GM12878 (cell line): ENCODE results near the gene ARHGAP45. TPM values are rescaled to one million over a fixed set of nuclear protein-coding genes. Genes with fewer than 3 reads are reported as not detected.

Source experiments
- ATAC-seq: fragments of 200-7000 bp; cut with Tn5 transposase; 3 replicates; pipeline ENCODE4 v1.9.1; 2020; ENCODE audit warnings: mild to moderate bottlenecking, moderate library complexity
- BruUV-seq: library from RNA; stranded (reverse); fragments of 400-500 nt; replicated peaks from 2 replicates; lab custom pipeline; 2021; lab: Mats Ljungman, UMichigan
- CTCF ChIA-PET: fragments of 300-600 bp; sonication (Branson Sonifier 250); formaldehyde crosslinking; extraction: SDS; loops from one replicate; lab custom pipeline; 2021; ENCODE audit warnings: inconsistent platforms; lab: Yijun Ruan, JAX
- POLR2A ChIA-PET: fragments of 350-600 bp; formaldehyde crosslinking; extraction: SDS; loops from one replicate; lab custom pipeline; 2021; ENCODE audit warnings: inconsistent platforms; lab: Charles Lee
- RAD21 ChIA-PET: fragments of 300-600 bp; sonication (Branson Sonifier 250); formaldehyde crosslinking; loops from one replicate; lab custom pipeline; 2023; ENCODE audit warnings: antibody characterized with exemption; ENCODE audit not compliant: unreplicated experiment; lab: Charles Lee
- SMC1A ChIA-PET: fragments of 300-600 bp; sonication (Branson Sonifier 250); formaldehyde crosslinking; loops from one replicate; lab custom pipeline; 2023; ENCODE audit not compliant: unreplicated experiment, uncharacterized antibody; lab: Charles Lee
- DNase-seq: peaks from one replicate; pipeline ENCODE4 v3.0.0-alpha.2; 2011; ENCODE audit warnings: low read depth, low spot score
- FAIRE-seq: peaks from 3 replicates; lab custom pipeline; 2011; peaks lifted over from hg19 to GRCh38; lab: Jason Lieb, UNC
- H2AFZ ChIP-seq: 2 replicates; pipeline ENCODE4 v1.6.0; 2011; ENCODE audit warnings: low read depth, low read length, control low read depth; ENCODE audit not compliant: control insufficient read depth
- H3K27ac ChIP-seq: 2 replicates; pipeline ENCODE4 v1.5.1; 2011; ENCODE audit warnings: control low read depth; ENCODE audit not compliant: control insufficient read depth, insufficient read depth
- H3K27me3 ChIP-seq, 2 experiments: replicated peaks in 1 of 2; 2 replicates each; pipeline versions ENCODE4 v1.6.0 to v1.6.1; 2011; ENCODE audit warnings: low read length in 1 of 2; ENCODE audit not compliant: control insufficient read depth in 2 of 2, insufficient read depth in 2 of 2
- H3K36me3 ChIP-seq, 2 experiments: 2 replicates each; pipeline ENCODE4 v1.5.1; 2011; ENCODE audit warnings: low read length in 1 of 2; ENCODE audit not compliant: control insufficient read depth in 2 of 2, insufficient read depth in 2 of 2
- H3K4me1 ChIP-seq: 2 replicates; pipeline ENCODE4 v1.6.1; 2011; ENCODE audit warnings: mild to moderate bottlenecking, low read length, moderate library complexity, mixed read lengths; ENCODE audit not compliant: control insufficient read depth, insufficient read depth
- H3K4me2 ChIP-seq: 2 replicates; pipeline ENCODE4 v1.6.0; 2011; ENCODE audit warnings: control low read depth; ENCODE audit not compliant: control insufficient read depth, insufficient read depth
- H3K4me3 ChIP-seq: fragments of 200-600 bp; sonication (generic); 2 replicates; pipeline ENCODE4 v1.5.1; 2016
- H3K79me2 ChIP-seq: 2 replicates; pipeline ENCODE4 v1.6.0; 2011; ENCODE audit warnings: low read length; ENCODE audit not compliant: control insufficient read depth, insufficient read depth
- H3K9ac ChIP-seq: 2 replicates; pipeline ENCODE4 v1.8.0; 2011; ENCODE audit warnings: low read length, control low read depth, mixed read lengths; ENCODE audit not compliant: control insufficient read depth, insufficient read depth
- H3K9me3 ChIP-seq: replicated peaks from 3 replicates; pipeline ENCODE4 v1.5.1; 2011; ENCODE audit warnings: mild to moderate bottlenecking, low read length; ENCODE audit not compliant: control insufficient read depth, insufficient read depth
- H4K20me1 ChIP-seq: 2 replicates; pipeline ENCODE4 v1.6.0; 2011; ENCODE audit not compliant: control insufficient read depth, insufficient read depth
- ASH2L ChIP-seq: fragments of 300-600, 200-600 bp; sonication (generic); IDR thresholded peaks from 2 replicates; pipeline ENCODE4 v1.6.1; 2017; ENCODE audit warnings: low read depth, mild to moderate bottlenecking, borderline replicate concordance
- BRCA1 ChIP-seq: IDR thresholded peaks from 2 replicates; pipeline ENCODE4 v1.6.1; 2011; ENCODE audit warnings: low read depth, low read length, improper control_type of control experiment
- KAT2A ChIP-seq: conservative IDR thresholded peaks from 2 replicates; pipeline ENCODE4 v1.6.1; 2011; ENCODE audit warnings: low read depth, low read length; ENCODE audit not compliant: control insufficient read depth
- MEF2B ChIP-seq: fragments of 450-650 bp; IDR thresholded peaks from 2 replicates; pipeline ENCODE4 v1.6.1; 2018; ENCODE audit warnings: mild to moderate bottlenecking, moderate library complexity; ENCODE audit not compliant: partially characterized antibody, poor library complexity, severe bottlenecking
- MXI1 ChIP-seq: fragments of 150-350 bp; IDR thresholded peaks from 2 replicates; pipeline ENCODE4 v1.6.1; 2011; ENCODE audit warnings: low read depth, mild to moderate bottlenecking, inconsistent platforms, low read length, improper control_type of control experiment
- PML ChIP-seq: IDR thresholded peaks from 2 replicates; pipeline ENCODE4 v1.6.1; 2012; ENCODE audit warnings: low read length, inconsistent platforms
- POLR2AphosphoS2 ChIP-seq: IDR thresholded peaks from 2 replicates; pipeline ENCODE4 v1.6.1; 2011; ENCODE audit warnings: low read depth, mild to moderate bottlenecking, low read length, improper control_type of control experiment, moderate library complexity
- RAD21 ChIP-seq: IDR thresholded peaks from 2 replicates; pipeline ENCODE4 v1.6.1; 2011; ENCODE audit warnings: mild to moderate bottlenecking, low read depth, low read length, moderate library complexity; ENCODE audit not compliant: insufficient read depth
- SMC3 ChIP-seq: IDR thresholded peaks from 2 replicates; pipeline ENCODE4 v1.6.1; 2011; ENCODE audit warnings: low read length, improper control_type of control experiment, borderline replicate concordance
- STAT3 ChIP-seq: IDR thresholded peaks from 2 replicates; pipeline ENCODE4 v1.6.1; 2011; ENCODE audit warnings: low read depth, low read length, improper control_type of control experiment
- SUZ12 ChIP-seq: fragments of 200-600 bp; sonication (generic); IDR thresholded peaks from one replicate; pipeline ENCODE4 v1.6.1; 2018; ENCODE audit warnings: antibody characterized with exemption, mild to moderate bottlenecking; ENCODE audit not compliant: unreplicated experiment
- TAF1 ChIP-seq: IDR thresholded peaks from 2 replicates; pipeline ENCODE4 v1.6.1; 2011; ENCODE audit warnings: mild to moderate bottlenecking, low read depth, low read length, borderline replicate concordance
- ZNF217 ChIP-seq: fragments of 450-650 bp; IDR thresholded peaks from 2 replicates; pipeline ENCODE4 v1.6.1; 2017; ENCODE audit warnings: antibody characterized with exemption, mild to moderate bottlenecking
- WGBS: methylation state at CpG from one replicate; pipeline ENCODE4 v1.1.6; 2016; ENCODE audit warnings: low lambda C conversion rate; ENCODE audit not compliant: insufficient replicate concordance, insufficient coverage; ENCODE audit errors: missing lambda C conversion rate; 5-methylcytosine and 5-hydroxymethylcytosine counted together
- in situ Hi-C: fragments of 300-500 bp; cut with MboI; formaldehyde crosslinking; loops from 9 replicates; pipeline ENCODE4 v1.14.3; 2018; ENCODE audit warnings: mixed read lengths
- intact Hi-C: fragments of 100-400 bp; cut with micrococcal nuclease; formaldehyde crosslinking; loops from one replicate; pipeline ENCODE4 v1.14.2; 2022; ENCODE audit not compliant: unreplicated experiment
- polyA plus RNA-seq, 11 experiments: library from polyadenylated mRNA; depleted of rRNA in 4 of 11; unstranded in 6 of 11; stranded (reverse) in 5 of 11; fragments of >200 nt; fragmentation: Nextera tagmentation in 4 of 11; fragmentation: Illumina TruSeq in 1 of 11; extraction: Ambion mirVana in 4 of 11; extraction: Trizol in 1 of 11; gene quantifications; 1 replicate in 1 of 11; 2 replicates in 10 of 11; pipeline versions ENCODE4 v1.2.1 to v1.2.3, GENCODE V29; 2011 to 2016; ENCODE audit warnings: inconsistent platforms in 2 of 11, missing spikeins in 2 of 11, low read depth in 1 of 11
- total RNA-seq, 4 experiments: library from RNA; depleted of rRNA in 3 of 4; stranded (reverse); fragments of >200 nt in 3 of 4; fragmentation: Illumina TruSeq in 1 of 4; extraction: Trizol in 1 of 4; gene quantifications; 2 replicates each; pipeline versions ENCODE4 v1.2.1 to v1.2.3, GENCODE V29; 2013 to 2021
- TF ChIP-seq, protein P1 (sequence below), 3 experiments: IDR thresholded peaks in 2 of 3; conservative IDR thresholded peaks in 1 of 3; 2 replicates each; pipeline ENCODE4 v1.5.1; 2011; ENCODE audit warnings: low read depth in 3 of 3, low read length in 3 of 3, mild to moderate bottlenecking in 3 of 3, control low read depth in 2 of 3, moderate library complexity in 2 of 3, inconsistent platforms in 1 of 3, mixed read lengths in 1 of 3; ENCODE audit not compliant: control insufficient read depth in 2 of 3, insufficient read depth in 1 of 3; ENCODE audit errors: extremely low read depth in 1 of 3
- TF ChIP-seq, protein P2 (sequence below): fragments of 450-650 bp; IDR thresholded peaks from 2 replicates; pipeline ENCODE4 v1.6.1; 2018; ENCODE audit warnings: borderline replicate concordance, mild to moderate bottlenecking; ENCODE audit not compliant: partially characterized antibody
- TF ChIP-seq, protein P3 (sequence below): fragments of 450-650 bp; IDR thresholded peaks from 2 replicates; pipeline ENCODE4 v1.6.1; 2014; ENCODE audit warnings: mild to moderate bottlenecking

Gene ARHGAP45
- total and polyA plus RNA-seq, 10 of the 15 experiments (the other 5 are each of a cell fraction or from before 2014, with no cell fraction given) = 1.4 to 151 (median 59.9) TPM

DNA sequence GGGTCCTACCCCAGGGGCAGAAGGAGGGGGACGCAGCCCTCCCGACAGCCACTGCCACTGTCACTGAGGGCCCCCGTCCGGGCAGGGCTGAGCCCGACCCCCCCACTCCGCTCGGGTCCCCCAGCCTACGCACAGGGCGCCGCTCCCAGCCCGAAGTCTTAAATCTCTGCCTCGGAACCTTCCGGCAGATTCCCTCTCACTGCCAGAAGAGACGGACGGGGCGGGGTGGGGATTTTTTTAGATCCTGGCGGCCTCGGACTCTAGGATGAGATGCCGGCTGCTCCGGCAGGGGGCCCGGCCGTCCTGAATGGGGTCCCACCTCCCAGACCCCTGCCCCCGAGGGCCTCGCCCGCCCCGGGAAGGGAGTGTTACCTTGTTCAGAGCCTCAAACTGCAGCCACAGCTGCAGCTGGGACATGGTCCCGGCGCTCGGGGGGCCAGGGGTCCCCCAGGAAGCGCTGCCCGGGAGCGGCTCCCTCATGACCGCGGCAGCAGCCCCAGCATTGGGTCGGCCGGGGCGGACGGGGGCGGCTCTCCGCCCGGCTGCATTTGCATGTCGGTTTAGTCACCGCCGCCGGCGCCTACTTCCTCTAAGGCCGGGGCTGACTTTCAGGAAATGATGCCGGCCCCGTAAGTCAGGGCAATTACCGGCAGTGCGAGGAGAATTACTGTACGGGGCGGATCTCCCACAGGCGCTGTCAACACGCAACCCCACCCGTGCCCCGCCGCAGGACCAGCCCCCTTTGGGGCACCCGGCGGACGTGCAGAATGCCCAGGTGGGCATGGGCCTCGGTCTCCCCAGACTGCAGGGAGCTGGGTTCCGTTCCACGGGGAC is 65.0 kb downstream of the ARHGAP45 start:
- H4K20me1 ChIP-seq = no peaks in the 10 kb centered on the region; the same call in 1 of the 2 replicates
- SMC1A ChIA-PET = interaction anchor here (1.0 to 2.5 kb wide), 3 partner anchors 18 to 43 kb away, joined by 3 to 7 read pairs (median 3); partner anchors contain the start of gene SBNO2
- WGBS = 2% methylated on average over 64 of the region's 64 CpGs
- peak; percentile 21 for DNase-seq
- no TSS peak for BruUV-seq
- POLR2A ChIA-PET = interaction anchor here (0.8 to 2.1 kb wide), 2 partner anchors 18 to 35 kb away, joined by 4 to 8 read pairs; no protein-coding TSS in a partner anchor
- peak overlapping the region; percentile 86 for H3K27ac ChIP-seq
- H3K79me2 ChIP-seq = peaks cover 38% of the 10 kb centered on the region
- no peaks in the 10 kb centered on the region for H3K27me3 ChIP-seq
- no peaks in the 10 kb centered on the region for H3K9me3 ChIP-seq
- intact Hi-C loops = loop anchor here (5.0 kb wide), 1 partner anchor 40 kb away; the partner anchor contains the start of gene SBNO2
- ATAC-seq = peak; percentile 76
- H2AFZ ChIP-seq = no peak overlapping the region
- peak overlapping the region; percentile 99 for H3K4me2 ChIP-seq
- in situ Hi-C loops = no loop called here
- H3K36me3 ChIP-seq = peaks cover 0 to 15% of the 10 kb centered on the region in 2 experiments; a peak in 3 of 4 replicates
- peak overlapping the region; percentile 91 for H3K4me3 ChIP-seq
- FAIRE-seq = peak; percentile 81
- RAD21 ChIA-PET = interaction anchor here (0.6 to 1.4 kb wide), 2 partner anchors 19 to 84 kb away, joined by 3 to 9 read pairs; no protein-coding TSS in a partner anchor
- peak overlapping the region; percentile 86 for H3K9ac ChIP-seq
- H3K4me1 ChIP-seq = peaks cover 34% of the 10 kb centered on the region
- CTCF ChIA-PET = interaction anchor here (1.3 to 1.8 kb wide), 3 partner anchors 18 to 74 kb away, joined by 3 to 9 read pairs (median 4); no protein-coding TSS in a partner anchor
- TF ChIP-seq, protein P1, sequence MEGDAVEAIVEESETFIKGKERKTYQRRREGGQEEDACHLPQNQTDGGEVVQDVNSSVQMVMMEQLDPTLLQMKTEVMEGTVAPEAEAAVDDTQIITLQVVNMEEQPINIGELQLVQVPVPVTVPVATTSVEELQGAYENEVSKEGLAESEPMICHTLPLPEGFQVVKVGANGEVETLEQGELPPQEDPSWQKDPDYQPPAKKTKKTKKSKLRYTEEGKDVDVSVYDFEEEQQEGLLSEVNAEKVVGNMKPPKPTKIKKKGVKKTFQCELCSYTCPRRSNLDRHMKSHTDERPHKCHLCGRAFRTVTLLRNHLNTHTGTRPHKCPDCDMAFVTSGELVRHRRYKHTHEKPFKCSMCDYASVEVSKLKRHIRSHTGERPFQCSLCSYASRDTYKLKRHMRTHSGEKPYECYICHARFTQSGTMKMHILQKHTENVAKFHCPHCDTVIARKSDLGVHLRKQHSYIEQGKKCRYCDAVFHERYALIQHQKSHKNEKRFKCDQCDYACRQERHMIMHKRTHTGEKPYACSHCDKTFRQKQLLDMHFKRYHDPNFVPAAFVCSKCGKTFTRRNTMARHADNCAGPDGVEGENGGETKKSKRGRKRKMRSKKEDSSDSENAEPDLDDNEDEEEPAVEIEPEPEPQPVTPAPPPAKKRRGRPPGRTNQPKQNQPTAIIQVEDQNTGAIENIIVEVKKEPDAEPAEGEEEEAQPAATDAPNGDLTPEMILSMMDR (IDR thresholded peaks at IDR 0.05 in 2 of 3, conservative IDR thresholded peaks at IDR 0.05 in 1 of 3; ENCODE audit: control insufficient read depth in 2 of 3, extremely low read depth in 1 of 3, insufficient read depth in 1 of 3, low read depth in 3 of 3, low read length in 3 of 3) = no peak
- TF ChIP-seq, protein P2, sequence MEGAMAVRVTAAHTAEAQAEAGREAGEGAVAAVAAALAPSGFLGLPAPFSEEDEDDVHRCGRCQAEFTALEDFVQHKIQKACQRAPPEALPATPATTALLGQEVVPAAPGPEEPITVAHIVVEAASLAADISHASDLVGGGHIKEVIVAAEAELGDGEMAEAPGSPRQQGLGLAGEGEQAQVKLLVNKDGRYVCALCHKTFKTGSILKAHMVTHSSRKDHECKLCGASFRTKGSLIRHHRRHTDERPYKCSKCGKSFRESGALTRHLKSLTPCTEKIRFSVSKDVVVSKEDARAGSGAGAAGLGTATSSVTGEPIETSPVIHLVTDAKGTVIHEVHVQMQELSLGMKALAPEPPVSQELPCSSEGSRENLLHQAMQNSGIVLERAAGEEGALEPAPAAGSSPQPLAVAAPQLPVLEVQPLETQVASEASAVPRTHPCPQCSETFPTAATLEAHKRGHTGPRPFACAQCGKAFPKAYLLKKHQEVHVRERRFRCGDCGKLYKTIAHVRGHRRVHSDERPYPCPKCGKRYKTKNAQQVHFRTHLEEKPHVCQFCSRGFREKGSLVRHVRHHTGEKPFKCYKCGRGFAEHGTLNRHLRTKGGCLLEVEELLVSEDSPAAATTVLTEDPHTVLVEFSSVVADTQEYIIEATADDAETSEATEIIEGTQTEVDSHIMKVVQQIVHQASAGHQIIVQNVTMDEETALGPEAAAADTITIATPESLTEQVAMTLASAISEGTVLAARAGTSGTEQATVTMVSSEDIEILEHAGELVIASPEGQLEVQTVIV = no peak
- no peak for TF ChIP-seq PML
- TF ChIP-seq BRCA1 = peak; percentile 8; the same call in 1 of the 2 replicates
- no peak for TF ChIP-seq ZNF217
- TF ChIP-seq RAD21 = no peak
- no peak for TF ChIP-seq SMC3
- TF ChIP-seq KAT2A = no peak
- TF ChIP-seq POLR2AphosphoS2 = no peak
- peak; percentile 63; the same call in 1 of the 2 replicates for TF ChIP-seq MXI1
- no peak for TF ChIP-seq SUZ12
- TF ChIP-seq STAT3 = no peak
- TF ChIP-seq MEF2B = peak; percentile 13
- no peak for TF ChIP-seq TAF1
- TF ChIP-seq, protein P3, sequence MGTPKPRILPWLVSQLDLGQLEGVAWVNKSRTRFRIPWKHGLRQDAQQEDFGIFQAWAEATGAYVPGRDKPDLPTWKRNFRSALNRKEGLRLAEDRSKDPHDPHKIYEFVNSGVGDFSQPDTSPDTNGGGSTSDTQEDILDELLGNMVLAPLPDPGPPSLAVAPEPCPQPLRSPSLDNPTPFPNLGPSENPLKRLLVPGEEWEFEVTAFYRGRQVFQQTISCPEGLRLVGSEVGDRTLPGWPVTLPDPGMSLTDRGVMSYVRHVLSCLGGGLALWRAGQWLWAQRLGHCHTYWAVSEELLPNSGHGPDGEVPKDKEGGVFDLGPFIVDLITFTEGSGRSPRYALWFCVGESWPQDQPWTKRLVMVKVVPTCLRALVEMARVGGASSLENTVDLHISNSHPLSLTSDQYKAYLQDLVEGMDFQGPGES = no peak
- no peak for TF ChIP-seq ASH2L
